Naive B cell (primary cell): Measurements from ENCODE around the gene DISP2. TPM values are rescaled to one million over a fixed set of nuclear protein-coding genes. Genes with fewer than 3 reads are reported as not detected.

ENCODE experiments used
- ATAC-seq, 2 donors: fragments of 150-1000 bp; cut with Tn5 transposase; 2 replicates each; pipeline ENCODE4 v1.10.0; 2021; ENCODE audit warnings: low read depth in 2 of 2, mild to moderate bottlenecking in 2 of 2, moderate library complexity in 2 of 2
- DNase-seq: peaks from one replicate; pipeline ENCODE4 v3.0.0; 2022
- H3K27ac Mint-ChIP-seq, 6 donors: one replicate each; pipeline ENCODE4 v1.8.0; 2020 to 2022; ENCODE audit warnings: mild to moderate bottlenecking in 6 of 6, mixed read lengths in 6 of 6, moderate library complexity in 5 of 6, inconsistent platforms in 2 of 6
- H3K27me3 Mint-ChIP-seq, 3 donors: one replicate each; pipeline ENCODE4 v1.8.0; 2021 to 2022; ENCODE audit warnings: mixed read lengths in 3 of 3, mild to moderate bottlenecking in 1 of 3
- H3K36me3 Mint-ChIP-seq, 2 donors: one replicate each; pipeline ENCODE4 v1.8.0; 2020 to 2022; ENCODE audit warnings: mixed read lengths in 2 of 2, inconsistent platforms in 1 of 2, mild to moderate bottlenecking in 1 of 2
- H3K4me1 Mint-ChIP-seq, 3 donors: one replicate each; pipeline ENCODE4 v1.8.0; 2020 to 2022; ENCODE audit warnings: mixed read lengths in 3 of 3, inconsistent platforms in 1 of 3, mild to moderate bottlenecking in 1 of 3, moderate library complexity in 1 of 3
- H3K4me3 Mint-ChIP-seq, 8 donors: one replicate each; pipeline ENCODE4 v1.8.0; 2020 to 2022; ENCODE audit warnings: mild to moderate bottlenecking in 8 of 8, mixed read lengths in 8 of 8, moderate library complexity in 8 of 8, inconsistent platforms in 2 of 8
- H3K9me3 Mint-ChIP-seq, 7 donors: one replicate each; pipeline ENCODE4 v1.8.0; 2020 to 2022; ENCODE audit warnings: mixed read lengths in 7 of 7, mild to moderate bottlenecking in 5 of 7, inconsistent platforms in 2 of 7, moderate library complexity in 1 of 7
- polyA plus RNA-seq, 6 donors: library from polyadenylated mRNA; unstranded; fragments of 300-500 nt; fragmentation: Illumina TruSeq; gene quantifications; one replicate each; pipeline ENCODE4 v1.2.3, GENCODE V29; 2021; ENCODE audit warnings: low read depth in 6 of 6

DISP2 gene
- polyA plus RNA-seq, 6 donors from 2014 or later = 0.23 to 0.47 (median 0.25) TPM; not detected in 3

GRCh38 chr15:40407330-40407990 is 49.4 kb downstream of the DISP2 start:
- DNase-seq (peak; percentile 36), ATAC-seq (peak; percentile 65)
- Mint-ChIP-seq H3K9me3 (no peaks in the 10 kb centered on the region), H3K4me1 (peaks cover 29 to 34% (median 30%) of the 10 kb centered on the region in 3 donors), H3K27me3 (no peaks in the 10 kb centered on the region), H3K27ac (peak overlapping the region in 5 of 6 donors; percentile 39 to 88 (median 79)), H3K36me3 (peaks cover 19 to 25% of the 10 kb centered on the region in 2 donors), H3K4me3 (peak overlapping the region; percentile 6 to 92 (median 75))

GRCh38 chr15:40409366-40409765 is 51.3 kb downstream of the DISP2 start:
- Mint-ChIP-seq H3K36me3 (peaks cover 19 to 29% of the 10 kb centered on the region in 2 donors), H3K27ac (no peak overlapping the region)
- no peak for ATAC-seq

GRCh38 chr15:40410476-40410875 is 52.5 kb downstream of the DISP2 start:
- ATAC-seq (no peak), DNase-seq (no peak)
- Mint-ChIP-seq H3K36me3 (peaks cover 19 to 32% of the 10 kb centered on the region in 2 donors), H3K4me3 (no peak overlapping the region), H3K27ac (no peak overlapping the region), H3K9me3 (no peaks in the 10 kb centered on the region), H3K4me1 (peaks cover 20 to 25% (median 23%) of the 10 kb centered on the region in 3 donors), H3K27me3 (no peaks in the 10 kb centered on the region)

More at GRCh38 chr15:40409366-40409765, 51.3 kb downstream of the DISP2 start:
- H3K4me1 Mint-ChIP-seq = peaks cover 29 to 34% (median 30%) of the 10 kb centered on the region in 3 donors
- H3K27me3 Mint-ChIP-seq = no peaks in the 10 kb centered on the region
- no peaks in the 10 kb centered on the region for H3K9me3 Mint-ChIP-seq
- peak overlapping the region in 1 of 8 donors; percentile 15 for H3K4me3 Mint-ChIP-seq
- DNase-seq = no peak

GRCh38 chr15:40412095-40412759 is 54.2 kb downstream of the DISP2 start:
- H3K9me3 Mint-ChIP-seq = no peaks in the 10 kb centered on the region
- peaks cover 19 to 36% of the 10 kb centered on the region in 2 donors for H3K36me3 Mint-ChIP-seq
- H3K27ac Mint-ChIP-seq = peak overlapping the region in 2 of 6 donors; percentile 69 to 86
- no peaks in the 10 kb centered on the region for H3K27me3 Mint-ChIP-seq
- ATAC-seq = no peak
- peaks cover 7 to 12% (median 12%) of the 10 kb centered on the region in 3 donors for H3K4me1 Mint-ChIP-seq
- H3K4me3 Mint-ChIP-seq = peak overlapping the region in 1 of 8 donors; percentile 73
- no peak for DNase-seq

- Mint-ChIP-seq H3K36me3 (peaks cover 19 to 41% of the 10 kb centered on the region in 2 donors), H3K27ac (no peak overlapping the region), H3K9me3 (no peaks in the 10 kb centered on the region), H3K27me3 (no peaks in the 10 kb centered on the region), H3K4me3 (peak overlapping the region in 1 of 8 donors; percentile 42), H3K4me1 (peaks cover 0 to 4% (median 4%) of the 10 kb centered on the region in 3 donors)
- no peak for DNase-seq
- ATAC-seq = no peak
Observed at GRCh38 chr15:40413036-40413435, 55.0 kb downstream of the DISP2 start.

GRCh38 chr15:40414816-40415215 is 56.8 kb downstream of the DISP2 start:
- peaks cover 19 to 43% of the 10 kb centered on the region in 2 donors for H3K36me3 Mint-ChIP-seq
- H3K27ac Mint-ChIP-seq = peak overlapping the region in 1 of 6 donors; percentile 44
- no peak overlapping the region for H3K4me3 Mint-ChIP-seq

GRCh38 chr15:40415226-40415625 is 57.2 kb downstream of the DISP2 start:
- H3K36me3 Mint-ChIP-seq = peaks cover 17 to 40% of the 10 kb centered on the region in 2 donors
- H3K9me3 Mint-ChIP-seq = no peaks in the 10 kb centered on the region
- H3K4me1 Mint-ChIP-seq = peaks cover 0 to 4% (median 4%) of the 10 kb centered on the region in 3 donors
- ATAC-seq (no peak), DNase-seq (no peak)
- H3K4me3 Mint-ChIP-seq = no peak overlapping the region
- no peak overlapping the region for H3K27ac Mint-ChIP-seq
- no peaks in the 10 kb centered on the region for H3K27me3 Mint-ChIP-seq

More at GRCh38 chr15:40414816-40415215, 56.8 kb downstream of the DISP2 start:
- no peak for DNase-seq
- H3K9me3 Mint-ChIP-seq = no peaks in the 10 kb centered on the region
- peaks cover 0 to 4% (median 4%) of the 10 kb centered on the region in 3 donors for H3K4me1 Mint-ChIP-seq
- H3K27me3 Mint-ChIP-seq = no peaks in the 10 kb centered on the region
- ATAC-seq = no peak

GRCh38 chr15:40416056-40416455 is 58.0 kb downstream of the DISP2 start:
- peaks cover 0 to 4% (median 4%) of the 10 kb centered on the region in 3 donors for H3K4me1 Mint-ChIP-seq

GRCh38 chr15:40418126-40418525 is 60.1 kb downstream of the DISP2 start:
- peaks cover 0 to 15% of the 10 kb centered on the region in 2 donors for H3K36me3 Mint-ChIP-seq
- H3K4me3 Mint-ChIP-seq = no peak overlapping the region
- no peaks in the 10 kb centered on the region for H3K27me3 Mint-ChIP-seq
- ATAC-seq (no peak), DNase-seq (no peak)
- no peak overlapping the region for H3K27ac Mint-ChIP-seq
- peaks cover 0 to 8% (median 7%) of the 10 kb centered on the region in 3 donors for H3K4me1 Mint-ChIP-seq
- no peaks in the 10 kb centered on the region for H3K9me3 Mint-ChIP-seq

More at GRCh38 chr15:40416056-40416455, 58.0 kb downstream of the DISP2 start:
- peak overlapping the region in 1 of 8 donors; percentile 31 for H3K4me3 Mint-ChIP-seq
- H3K27ac Mint-ChIP-seq = peak overlapping the region in 1 of 6 donors; percentile 63
- no peaks in the 10 kb centered on the region for H3K9me3 Mint-ChIP-seq
- peaks cover 9 to 32% of the 10 kb centered on the region in 2 donors for H3K36me3 Mint-ChIP-seq
- DNase-seq (no peak), ATAC-seq (no peak)
- no peaks in the 10 kb centered on the region for H3K27me3 Mint-ChIP-seq

GRCh38 chr15:40420071-40420713 is 62.2 kb downstream of the DISP2 start:
- ATAC-seq = no peak
- H3K4me3 Mint-ChIP-seq = no peak overlapping the region
- peaks cover 0 to 8% (median 7%) of the 10 kb centered on the region in 3 donors for H3K4me1 Mint-ChIP-seq
- peak overlapping the region in 1 of 6 donors; percentile 7 for H3K27ac Mint-ChIP-seq
- H3K9me3 Mint-ChIP-seq = no peaks in the 10 kb centered on the region
- peaks cover 0 to 13% of the 10 kb centered on the region in 2 donors for H3K36me3 Mint-ChIP-seq
- H3K27me3 Mint-ChIP-seq = no peaks in the 10 kb centered on the region
- DNase-seq = no peak

GRCh38 chr15:40420793-40421192 is 62.8 kb downstream of the DISP2 start:
- no peaks in the 10 kb centered on the region for H3K9me3 Mint-ChIP-seq
- H3K27me3 Mint-ChIP-seq = no peaks in the 10 kb centered on the region
- no peak overlapping the region for H3K4me3 Mint-ChIP-seq
- H3K36me3 Mint-ChIP-seq = peaks cover 0 to 7% of the 10 kb centered on the region in 2 donors
- DNase-seq (no peak), ATAC-seq (no peak)
- no peak overlapping the region for H3K27ac Mint-ChIP-seq
- H3K4me1 Mint-ChIP-seq = peaks cover 0 to 8% (median 7%) of the 10 kb centered on the region in 3 donors

- Mint-ChIP-seq H3K27ac (peak overlapping the region in 1 of 6 donors; percentile 47), H3K36me3 (peaks cover 0 to 7% of the 10 kb centered on the region in 2 donors), H3K27me3 (no peaks in the 10 kb centered on the region), H3K9me3 (no peaks in the 10 kb centered on the region), H3K4me3 (no peak overlapping the region), H3K4me1 (peaks cover 0 to 8% (median 7%) of the 10 kb centered on the region in 3 donors)
- DNase-seq = peak; percentile 71
- peak; percentile 98 to 99 for ATAC-seq
Observed at GRCh38 chr15:40421246-40422157, 63.5 kb downstream of the DISP2 start.
